Activated T-cell treated with anti-CD3 and anti-CD28 coated beads, Interleukin-2, amount 50 U/mL, for 72 hours (primary cell): ENCODE results near the gene RHPN2. TPM values are rescaled to one million over a fixed set of nuclear protein-coding genes. Genes with fewer than 3 reads are reported as not detected.
"Not testable (repeated sequence)": the region's sequence is repeated elsewhere in the genome, so short reads cannot be mapped to it uniquely, and the experiment has no call there.

ENCODE experiments used
- ATAC-seq, 2 donors: fragments of 150-1000 bp; cut with Tn5 transposase; replicated peaks in 1 of 2; 2 replicates each; pipeline ENCODE4 v1.10.0; 2021; ENCODE audit warnings: moderate library complexity in 2 of 2, mild to moderate bottlenecking in 1 of 2
- DNase-seq, 2 donors: peaks; one replicate each; pipeline ENCODE4 v3.0.0; 2021 to 2022; ENCODE audit warnings: mixed read lengths in 1 of 2
- H3K27ac Mint-ChIP-seq: one replicate; pipeline ENCODE4 v1.8.0; 2022; ENCODE audit warnings: mild to moderate bottlenecking, moderate library complexity, mixed read lengths
- H3K27me3 Mint-ChIP-seq: one replicate; pipeline ENCODE4 v1.8.0; 2022; ENCODE audit warnings: low read depth, mixed read lengths
- H3K36me3 Mint-ChIP-seq, 2 donors: one replicate each; pipeline ENCODE4 v1.8.0; 2022; ENCODE audit warnings: mixed read lengths in 2 of 2, mild to moderate bottlenecking in 1 of 2; ENCODE audit not compliant: insufficient read depth in 2 of 2
- H3K4me1 Mint-ChIP-seq: one replicate; pipeline ENCODE4 v1.8.0; 2022; ENCODE audit warnings: low read depth, mixed read lengths
- H3K4me3 Mint-ChIP-seq, 2 donors: one replicate each; pipeline ENCODE4 v1.8.0; 2022; ENCODE audit warnings: mild to moderate bottlenecking in 2 of 2, mixed read lengths in 2 of 2, moderate library complexity in 2 of 2
- H3K9me3 Mint-ChIP-seq, 2 donors: one replicate each; pipeline ENCODE4 v1.8.0; 2022; ENCODE audit warnings: mixed read lengths in 2 of 2
- total RNA-seq, 2 donors: library from RNA; stranded (reverse); gene quantifications; one replicate each; pipeline ENCODE4 v1.2.3, GENCODE V29; 2022

The RHPN2 gene
- total RNA-seq, 2 donors from 2014 or later: 0.95 to 1.5 TPM

DNA sequence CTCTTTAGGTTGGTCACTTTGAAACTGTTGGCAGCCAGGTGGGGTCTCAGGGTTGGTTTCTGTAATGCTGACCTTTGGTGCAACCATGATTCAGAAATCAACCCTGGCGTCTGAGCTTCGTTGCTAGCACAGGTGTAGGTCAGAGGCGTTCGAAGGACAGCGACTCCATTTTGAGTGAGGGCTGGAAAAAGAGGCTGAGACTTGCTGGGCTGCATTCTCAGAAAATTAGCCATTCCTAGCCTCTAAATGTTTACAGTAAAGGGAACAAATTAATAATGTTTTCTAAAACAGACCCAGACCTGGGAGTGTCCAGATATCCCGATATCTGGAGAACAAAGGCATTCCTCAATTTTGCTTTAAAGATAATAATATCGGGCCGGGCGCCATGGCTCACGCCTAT is 29.2 kb downstream of the RHPN2 start:
- ATAC-seq (no peak), DNase-seq (no peak)
- Mint-ChIP-seq H3K9me3 (no peaks in the 10 kb centered on the region), H3K36me3 (peaks cover 0 to 5% of the 10 kb centered on the region in 2 donors), H3K4me1 (peaks cover 9% of the 10 kb centered on the region), H3K4me3 (no peak overlapping the region), H3K27me3 (no peaks in the 10 kb centered on the region), H3K27ac (no peak overlapping the region)

DNA sequence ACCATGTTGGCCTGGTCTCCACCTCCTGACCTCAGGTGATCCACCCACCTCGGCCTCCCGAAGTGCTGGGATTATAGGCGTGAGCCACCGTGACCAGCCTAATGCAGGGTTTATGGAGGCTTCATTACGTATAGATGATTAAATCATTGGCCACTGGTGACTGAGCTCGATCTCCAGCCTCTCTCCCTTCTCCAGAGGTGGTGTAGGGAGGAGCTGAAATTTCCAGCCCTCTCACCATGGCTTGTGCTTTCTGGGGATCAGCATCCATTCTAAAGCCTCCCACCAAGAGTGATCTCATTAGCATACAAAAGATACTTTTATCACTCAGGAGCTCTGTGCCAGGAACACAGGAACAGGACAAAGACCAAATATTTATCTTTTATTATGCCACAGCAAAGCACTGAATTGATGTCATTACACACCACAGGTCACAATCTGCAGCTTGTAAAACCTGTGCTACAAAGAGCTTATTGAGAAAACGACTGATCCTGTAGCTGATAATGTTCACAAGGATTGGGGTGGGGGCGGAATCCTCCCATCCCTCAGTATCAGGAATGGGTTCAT is 32.4 kb downstream of the RHPN2 start:
- H3K4me3 Mint-ChIP-seq: no peak overlapping the region
- ATAC-seq (no peak), DNase-seq (no peak)
- H3K27ac Mint-ChIP-seq: no peak overlapping the region
- H3K27me3 Mint-ChIP-seq: no peaks in the 10 kb centered on the region
- H3K4me1 Mint-ChIP-seq: peaks cover 4% of the 10 kb centered on the region
- H3K36me3 Mint-ChIP-seq: peaks cover 0 to 9% of the 10 kb centered on the region in 2 donors
- H3K9me3 Mint-ChIP-seq: peaks cover 0 to 3% of the 10 kb centered on the region in 2 donors

DNA sequence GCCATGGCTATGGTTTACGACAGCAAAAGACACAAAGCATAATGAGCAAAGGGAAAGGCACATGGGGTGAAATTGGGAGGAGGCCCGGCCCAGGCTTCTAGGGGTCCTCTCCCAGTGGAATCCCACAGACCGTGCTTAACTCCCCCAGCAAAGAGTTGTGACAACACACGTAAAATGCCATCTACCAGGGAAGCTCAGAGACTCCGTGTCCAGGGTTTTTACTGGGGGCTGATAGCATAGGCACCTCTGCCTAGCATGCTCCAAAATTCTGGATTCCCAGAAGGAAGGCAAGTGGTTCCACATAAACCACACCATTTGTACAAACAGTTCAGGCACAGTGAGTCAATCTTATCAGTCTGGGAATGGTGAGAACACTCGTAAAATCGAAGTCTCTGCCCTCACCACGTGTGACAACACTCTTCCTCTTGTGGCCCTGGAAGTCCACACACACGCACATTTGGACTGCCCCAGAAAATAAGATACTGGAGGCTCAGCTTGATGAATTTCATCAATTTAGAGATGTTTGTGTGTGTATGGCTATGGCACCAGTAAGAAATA is 34.9 kb downstream of the RHPN2 start:
- Mint-ChIP-seq H3K36me3 (peaks cover 0 to 9% of the 10 kb centered on the region in 2 donors), H3K4me1 (no peaks in the 10 kb centered on the region), H3K27ac (no peak overlapping the region), H3K27me3 (no peaks in the 10 kb centered on the region), H3K4me3 (no peak overlapping the region), H3K9me3 (peaks cover 0 to 3% of the 10 kb centered on the region in 2 donors)
- ATAC-seq (no peak), DNase-seq (no peak)

GRCh38 chr19:33026602-33027001 is 38.1 kb downstream of the RHPN2 start:
- not testable (repeated sequence) for H3K36me3 Mint-ChIP-seq, H3K4me3 Mint-ChIP-seq, DNase-seq, H3K9me3 Mint-ChIP-seq, H3K27me3 Mint-ChIP-seq, ATAC-seq, H3K27ac Mint-ChIP-seq, H3K4me1 Mint-ChIP-seq

GRCh38 chr19:33025468-33026238 is 39.0 kb downstream of the RHPN2 start:
- not testable (repeated sequence) for H3K36me3 Mint-ChIP-seq, H3K4me3 Mint-ChIP-seq, H3K27me3 Mint-ChIP-seq, DNase-seq, H3K9me3 Mint-ChIP-seq, H3K4me1 Mint-ChIP-seq, H3K27ac Mint-ChIP-seq, ATAC-seq

- ATAC-seq (no peak), DNase-seq (no peak)
- Mint-ChIP-seq H3K4me3 (no peak overlapping the region), H3K4me1 (no peaks in the 10 kb centered on the region), H3K36me3 (peaks cover 0 to 6% of the 10 kb centered on the region in 2 donors), H3K27me3 (no peaks in the 10 kb centered on the region), H3K9me3 (peaks cover 0 to 3% of the 10 kb centered on the region in 2 donors), H3K27ac (no peak overlapping the region)
Observed at GRCh38 chr19:33024398-33024797, 40.3 kb downstream of the RHPN2 start.

DNA sequence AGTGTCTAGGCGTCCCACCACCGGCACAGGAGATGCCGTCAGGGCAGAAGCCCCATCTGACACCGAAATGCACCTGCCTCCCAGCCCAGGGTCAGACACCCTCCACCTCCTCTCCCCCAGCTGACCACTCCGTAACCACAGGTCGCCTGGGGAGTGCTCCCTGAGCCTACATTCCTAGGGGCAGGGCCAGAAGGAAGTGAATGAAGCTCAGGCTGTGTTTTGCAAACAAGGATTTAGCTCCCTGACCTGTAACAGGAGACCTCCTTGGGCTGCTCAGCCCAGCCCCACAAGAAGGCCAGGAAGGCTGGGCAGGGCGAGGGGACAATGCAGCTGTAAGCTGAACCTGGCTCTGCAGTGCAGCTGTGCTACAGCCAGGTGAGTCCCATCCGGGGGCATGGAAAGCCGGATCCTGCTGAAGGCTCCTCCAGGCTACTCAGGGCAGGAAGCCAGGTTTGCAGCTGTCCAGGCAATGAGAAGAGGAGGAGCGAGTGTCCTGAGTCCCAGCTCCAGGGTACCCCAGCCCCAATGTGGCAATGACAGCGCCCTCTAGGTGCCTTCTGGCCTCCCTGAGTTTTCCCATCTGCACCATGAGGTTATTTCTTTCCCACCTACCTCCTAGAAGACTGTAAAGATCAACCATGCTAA is 42.1 kb downstream of the RHPN2 start:
- no peak for DNase-seq
- Mint-ChIP-seq H3K4me3 (no peak overlapping the region), H3K9me3 (no peaks in the 10 kb centered on the region), H3K36me3 (no peaks in the 10 kb centered on the region), H3K27me3 (no peaks in the 10 kb centered on the region), H3K27ac (no peak overlapping the region), H3K4me1 (no peaks in the 10 kb centered on the region)
- ATAC-seq: no peak

GRCh38 chr19:33010891-33011290 is 53.8 kb downstream of the RHPN2 start:
- DNase-seq, H3K36me3 Mint-ChIP-seq, H3K27me3 Mint-ChIP-seq, H3K27ac Mint-ChIP-seq, H3K4me1 Mint-ChIP-seq, ATAC-seq, H3K4me3 Mint-ChIP-seq, H3K9me3 Mint-ChIP-seq: not testable (repeated sequence)

DNA sequence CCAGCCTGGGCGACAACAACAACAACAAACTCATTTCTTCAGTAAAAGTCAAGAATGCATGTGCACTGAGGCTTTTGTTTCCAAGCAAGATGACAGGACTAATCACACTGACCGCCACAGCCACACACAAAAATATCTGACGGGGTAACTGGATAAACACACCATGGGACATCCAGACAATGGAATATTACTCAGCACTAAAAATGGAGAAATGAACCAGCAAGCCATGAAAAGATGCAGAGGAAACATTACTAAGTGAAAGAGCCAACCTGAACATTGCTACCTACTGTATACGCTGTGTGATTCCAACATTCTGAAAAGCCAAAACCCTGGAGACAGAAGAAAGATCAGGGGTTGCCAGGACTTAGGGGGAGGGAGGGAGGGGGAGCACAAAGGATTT is 56.0 kb downstream of the RHPN2 start:
- Mint-ChIP-seq H3K27me3 (no peaks in the 10 kb centered on the region), H3K36me3 (no peaks in the 10 kb centered on the region), H3K4me3 (no peak overlapping the region), H3K4me1 (no peaks in the 10 kb centered on the region), H3K9me3 (no peaks in the 10 kb centered on the region), H3K27ac (no peak overlapping the region)
- ATAC-seq: no peak
- no peak for DNase-seq

GRCh38 chr19:33005440-33005839 is 59.2 kb downstream of the RHPN2 start:
- H3K27ac Mint-ChIP-seq: no peak overlapping the region
- no peaks in the 10 kb centered on the region for H3K9me3 Mint-ChIP-seq
- H3K4me1 Mint-ChIP-seq: peaks cover 4% of the 10 kb centered on the region
- no peaks in the 10 kb centered on the region for H3K36me3 Mint-ChIP-seq
- ATAC-seq (no peak), DNase-seq (no peak)
- H3K27me3 Mint-ChIP-seq: no peaks in the 10 kb centered on the region
- no peak overlapping the region for H3K4me3 Mint-ChIP-seq

DNA sequence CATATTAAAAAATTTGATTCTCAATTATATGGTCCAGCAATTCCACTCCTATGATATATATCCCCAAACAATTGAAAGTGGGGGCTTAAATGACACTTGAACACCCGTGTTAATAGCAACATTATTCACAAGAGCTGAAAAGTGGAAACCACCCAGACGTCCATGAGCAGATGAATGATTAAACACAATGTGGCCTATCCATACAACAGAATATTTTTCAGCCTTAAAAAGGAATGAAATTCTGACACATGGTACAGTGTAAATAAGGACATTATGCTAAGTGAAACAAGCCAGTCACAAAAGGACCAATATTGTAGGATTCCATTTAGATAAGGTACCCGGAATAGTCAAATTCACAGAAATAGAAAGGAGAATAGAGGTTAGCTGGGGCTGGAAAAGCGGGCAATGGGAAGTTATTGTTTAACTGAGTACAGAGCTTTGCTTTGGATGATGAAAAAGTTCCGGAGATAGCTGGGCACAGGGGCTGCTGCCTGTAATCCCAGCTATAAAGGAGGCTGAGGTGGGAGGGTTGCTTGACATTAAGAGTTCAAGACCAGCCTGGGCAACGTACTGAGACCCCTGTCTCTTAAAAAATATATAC is 61.2 kb downstream of the RHPN2 start:
- ATAC-seq, DNase-seq, H3K27me3 Mint-ChIP-seq, H3K4me1 Mint-ChIP-seq, H3K4me3 Mint-ChIP-seq, H3K36me3 Mint-ChIP-seq, H3K9me3 Mint-ChIP-seq, H3K27ac Mint-ChIP-seq: not testable (repeated sequence)

DNA sequence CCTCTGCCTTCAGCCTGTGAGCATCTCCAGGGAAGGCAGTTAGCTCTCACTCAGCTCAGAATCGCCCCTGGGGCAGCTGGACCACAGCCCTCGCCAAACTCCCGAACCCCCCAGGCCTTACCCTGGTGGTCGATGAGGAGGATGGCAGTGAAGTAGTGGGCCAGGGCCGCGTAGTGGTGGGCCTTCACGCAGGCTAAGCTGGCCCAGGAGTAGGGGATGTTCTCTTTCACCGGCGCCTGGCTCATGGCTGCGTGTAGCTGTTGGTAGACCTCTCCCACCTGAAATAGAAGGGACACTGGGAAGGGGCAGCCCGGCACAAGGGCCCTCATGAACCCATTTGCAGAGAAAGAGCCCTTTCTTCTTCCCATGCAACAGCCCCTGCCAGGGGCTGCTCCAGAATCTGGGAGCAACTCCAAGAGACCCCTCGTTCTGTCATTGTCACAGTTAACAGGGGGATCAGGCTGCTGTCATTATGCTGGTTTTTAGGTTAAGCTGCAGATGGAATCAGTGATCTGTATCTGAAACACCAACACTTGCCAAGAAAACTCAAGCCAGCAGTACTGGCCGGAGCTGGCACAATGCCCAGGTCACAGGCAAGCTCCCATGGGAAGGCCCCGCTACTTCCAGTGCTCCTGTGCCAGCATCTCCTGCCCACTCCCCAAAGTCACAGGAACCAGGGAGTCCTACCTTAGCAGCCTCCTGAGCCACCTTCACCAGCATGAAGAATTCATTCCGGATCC is 62.4 kb downstream of the RHPN2 start:
- not testable (repeated sequence) for ATAC-seq, H3K36me3 Mint-ChIP-seq, H3K27me3 Mint-ChIP-seq, H3K27ac Mint-ChIP-seq, H3K9me3 Mint-ChIP-seq, H3K4me3 Mint-ChIP-seq, DNase-seq
- H3K4me1 Mint-ChIP-seq: peaks cover 12% of the 10 kb centered on the region
